ENCODE measurements around the gene MEGF8.

The MEGF8 gene

GRCh38 chr19:42362342-42362741 is 36.9 kb downstream of the MEGF8 start:
- DNase-seq, result no peak

GRCh38 chr19:42362891-42363440 is 37.5 kb downstream of the MEGF8 start:
- no peak for DNase-seq

GRCh38 chr19:42363614-42364346 is 38.3 kb downstream of the MEGF8 start:
- no peak for DNase-seq

GRCh38 chr19:42366673-42367072 is 41.2 kb downstream of the MEGF8 start:
- DNase-seq, result no peak

- no peak for DNase-seq
These were observed 42.5 kb downstream of the MEGF8 start for GRCh38 chr19:42367929-42368328.

GRCh38 chr19:42368360-42368759 is 42.9 kb downstream of the MEGF8 start:
- no peak for DNase-seq

- no peak for DNase-seq
These were observed 43.3 kb downstream of the MEGF8 start for GRCh38 chr19:42368765-42369164.

GRCh38 chr19:42369433-42370067 is 44.1 kb downstream of the MEGF8 start:
- DNase-seq, result no peak

GRCh38 chr19:42370068-42370520 is 44.7 kb downstream of the MEGF8 start:
- no peak for DNase-seq

- DNase-seq, result no peak
These were observed 45.3 kb downstream of the MEGF8 start for GRCh38 chr19:42370626-42371175.

- no peak for DNase-seq
These were observed 49.5 kb downstream of the MEGF8 start for GRCh38 chr19:42374826-42375376.

- DNase-seq, result no peak
These were observed 50.2 kb downstream of the MEGF8 start for GRCh38 chr19:42375415-42376176.

- no peak for DNase-seq
These were observed 50.7 kb downstream of the MEGF8 start for GRCh38 chr19:42376177-42376555.

GRCh38 chr19:42378225-42379215 is 53.1 kb downstream of the MEGF8 start:
- DNase-seq, result no peak

GRCh38 chr19:42380155-42380554 is 54.7 kb downstream of the MEGF8 start:
- DNase-seq, result no peak

- peak; percentile 75 for DNase-seq
These were observed 61.7 kb downstream of the MEGF8 start for GRCh38 chr19:42386974-42387707.

- no peak for DNase-seq
These were observed 63.5 kb downstream of the MEGF8 start for GRCh38 chr19:42388851-42389489.

- DNase-seq, result no peak
These were observed 64.5 kb downstream of the MEGF8 start, which contains the start of gene CNFN for GRCh38 chr19:42389899-42390298. Gene CNFN, minus strand, starts transcription at chr19:42390297. Its CDS starts 1,260 bp downstream, at chr19:42389037.

GRCh38 chr19:42392165-42392564 is 66.7 kb downstream of the MEGF8 start:
- DNase-seq, result no peak

GRCh38 chr19:42394751-42395150 is 69.3 kb downstream of the MEGF8 start:
- no peak for DNase-seq

Data from 8988T (cell line).